Psoas muscle (tissue), 8 donors: ENCODE data around the gene TNFSF11. TPM values are rescaled to one million over a fixed set of nuclear protein-coding genes. Genes with fewer than 3 reads are reported as not detected.

Experiments
- ATAC-seq, 4 donors: fragments of 200-7000 bp; cut with Tn5 transposase; one replicate each; pipeline ENCODE4 v1.9.1; 2020; ENCODE audit warnings: moderate library complexity in 3 of 4, mild to moderate bottlenecking in 2 of 4
- DNase-seq, 2 donors: peaks; one replicate each; pipeline ENCODE4 v3.0.0-alpha.2; 2020
- H3K27ac ChIP-seq: fragments of 200-600 bp; one replicate; pipeline ENCODE4 v1.8.0; 2022
- H3K27me3 ChIP-seq, 3 donors: fragments of 200-600 bp in 1 of 3; one replicate each; pipeline versions ENCODE4 v1.6.1 to v1.8.0; 2013 to 2022; ENCODE audit warnings: low read length in 2 of 3, mild to moderate bottlenecking in 2 of 3, moderate library complexity in 1 of 3; ENCODE audit not compliant: insufficient read depth in 3 of 3
- H3K36me3 ChIP-seq, 2 donors: fragments of 200-600 bp in 1 of 2; one replicate each; pipeline versions ENCODE4 v1.6.1 to v1.8.0; 2013 to 2022; ENCODE audit warnings: low read depth in 1 of 2, mild to moderate bottlenecking in 1 of 2, moderate library complexity in 1 of 2; ENCODE audit not compliant: insufficient read depth in 1 of 2
- H3K4me1 ChIP-seq: fragments of 200-600 bp; one replicate; pipeline ENCODE4 v1.8.0; 2022
- H3K4me3 ChIP-seq: fragments of 200-600 bp; one replicate; pipeline ENCODE4 v1.8.0; 2022; ENCODE audit warnings: mild to moderate bottlenecking
- H3K9me3 ChIP-seq: fragments of 200-600 bp; one replicate; pipeline ENCODE4 v1.8.0; 2022
- CTCF ChIP-seq: fragments of 200-600 bp; IDR thresholded peaks from one replicate; pipeline ENCODE4 v1.8.0; 2022; ENCODE audit warnings: antibody characterized with exemption
- WGBS, 3 donors: extraction: QIAGEN DNeasy Blood & Tissue Kit; methylation state at CpG; one replicate each; pipeline versions ENCODE4 v1.1.6 to v1.1.7; 2013; 5-methylcytosine and 5-hydroxymethylcytosine counted together
- intact Hi-C, 2 donors: fragments of 100-400 bp; cut with DNase I; formaldehyde crosslinking; loops; one replicate each; pipeline versions ENCODE4 v1.11.0 to v1.14.2; 2022
- polyA plus RNA-seq, 3 donors: library from polyadenylated mRNA; stranded (reverse); fragments of 200-250 nt; gene quantifications; one replicate each; pipeline ENCODE4 v1.2.3, GENCODE V29; 2013
- total RNA-seq, 4 donors: library from RNA; stranded (reverse); fragmentation: NEBNext Ultra II Directional in 2 of 4; extraction: Animal tissue kit (Norgen Biotek cat#: 25700) in 2 of 4; gene quantifications; one replicate each; pipeline versions ENCODE4 v1.2.1 to v1.2.4, GENCODE V29; 2021 to 2023
- donor health status: healthy with polysubstance abuse.
- donor health status: DM: no; HTN: no; CAD: no; lungs with moderate emphysema.
- donor health status: Bipolar disorder and iron deficiency.
- donor health status: healthy.
- donor health status: DM: yes; HTN: yes; CAD: no.
- donor health status: DM: no; HTN: no; CAD: no.
- donor health status: DM: no; HTN: no; CAD: no.
- donor health status: DM: yes; HTN: yes; CAD: no.

Gene TNFSF11
- total and polyA plus RNA-seq, 7 donors: not detected

GRCh38 chr13:42569576-42570344 lies 4.2 kb upstream of the TNFSF11 start:
- intact Hi-C loops: no loop called here
- DNase-seq (no peak), ATAC-seq (no peak)
- 69 to 79% (median 70%) methylated on average over 3 of the region's 3 CpGs for WGBS, 3 donors
- H3K4me3 ChIP-seq: no peak overlapping the region
- H3K36me3 ChIP-seq: no peaks in the 10 kb centered on the region
- TF ChIP-seq CTCF: no peak
- no peak overlapping the region for H3K27ac ChIP-seq
- H3K27me3 ChIP-seq: peaks cover 0 to 25% (median 5%) of the 10 kb centered on the region in 3 donors
- H3K4me1 ChIP-seq: no peaks in the 10 kb centered on the region
- H3K9me3 ChIP-seq: no peaks in the 10 kb centered on the region

GRCh38 chr13:42571895-42572294 lies 2.1 kb upstream of the TNFSF11 start:
- TF ChIP-seq CTCF: no peak
- Histone ChIP-seq H3K27me3 (peaks cover 0 to 41% (median 10%) of the 10 kb centered on the region in 3 donors), H3K9me3 (no peaks in the 10 kb centered on the region), H3K4me3 (no peak overlapping the region), H3K27ac (no peak overlapping the region), H3K4me1 (no peaks in the 10 kb centered on the region), H3K36me3 (no peaks in the 10 kb centered on the region)
- WGBS, 3 donors: 81 to 93% (median 91%) methylated on average over 2 of the region's 2 CpGs
- ATAC-seq: no peak
- intact Hi-C loops: no loop called here
- no peak for DNase-seq

DNA sequence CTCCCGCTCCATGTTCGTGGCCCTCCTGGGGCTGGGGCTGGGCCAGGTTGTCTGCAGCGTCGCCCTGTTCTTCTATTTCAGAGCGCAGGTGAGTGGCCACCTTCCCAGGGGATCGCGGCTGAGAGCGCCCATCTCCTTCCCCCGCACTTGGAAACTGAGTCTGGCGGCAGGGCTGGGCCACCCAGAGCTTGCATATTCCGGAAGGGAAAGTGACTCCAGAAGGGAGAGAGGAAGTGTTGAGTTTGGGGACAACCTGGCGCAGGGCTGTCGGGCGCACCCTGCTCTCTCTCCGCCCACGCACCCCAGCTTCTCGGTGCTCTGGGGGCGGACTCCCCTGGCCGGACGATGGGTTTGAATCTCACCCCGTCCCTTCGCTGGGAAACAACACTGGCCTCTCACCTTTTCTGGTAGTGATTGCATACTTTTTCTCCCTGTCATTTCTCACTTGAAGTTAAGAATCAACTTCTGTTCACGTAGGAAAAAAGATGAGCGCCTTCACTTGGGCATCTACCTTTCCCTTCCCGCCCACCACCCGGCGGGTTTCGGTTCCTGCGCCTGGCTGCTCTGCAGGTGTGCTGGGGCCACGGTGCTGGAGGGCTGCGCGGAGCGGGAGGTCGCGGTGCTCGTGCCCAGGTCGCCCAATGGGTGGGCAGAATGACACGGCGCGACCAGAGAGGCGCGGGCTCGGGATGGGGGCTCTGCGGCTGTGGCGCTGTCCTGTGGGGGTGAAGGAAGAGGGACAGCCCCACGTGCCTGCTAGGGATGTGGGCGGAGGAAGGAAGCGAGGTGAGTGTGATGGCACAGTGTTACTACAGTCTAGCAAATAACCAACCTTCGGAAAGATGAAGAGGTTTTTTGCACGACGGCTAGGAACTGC lies 721 bp downstream of the TNFSF11 start:
- H3K36me3 ChIP-seq: no peaks in the 10 kb centered on the region
- no peaks in the 10 kb centered on the region for H3K9me3 ChIP-seq
- peak overlapping the region; percentile 39 for H3K4me3 ChIP-seq
- no peak for TF ChIP-seq CTCF
- no peaks in the 10 kb centered on the region for H3K4me1 ChIP-seq
- H3K27ac ChIP-seq: no peak overlapping the region
- ATAC-seq (no peak), DNase-seq (no peak)
- intact Hi-C loops: no loop called here
- peaks cover 0 to 41% (median 10%) of the 10 kb centered on the region in 3 donors for H3K27me3 ChIP-seq
- WGBS, 3 donors: 2 to 4% (median 2%) methylated on average over 50 to 51 of the region's 51 CpGs

DNA sequence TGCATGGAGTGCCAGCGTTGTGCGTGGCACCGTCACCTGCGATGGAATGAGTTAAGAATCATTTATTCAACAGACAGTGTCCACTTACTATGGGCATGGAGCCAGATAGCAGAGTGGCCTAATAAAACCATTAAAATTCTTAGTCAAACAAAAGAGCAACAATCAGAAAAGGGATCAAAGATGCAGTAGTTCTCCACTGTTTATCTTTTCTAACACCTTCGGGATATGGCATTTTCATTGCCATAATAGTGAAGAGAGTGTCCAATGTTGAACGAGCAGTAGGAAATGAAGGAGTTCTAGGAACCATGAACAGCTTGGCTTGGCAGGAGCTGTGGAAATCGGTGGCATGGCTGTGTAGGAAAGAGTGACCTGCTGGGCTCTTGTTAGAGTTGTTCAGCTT lies 2.0 kb downstream of the TNFSF11 start:
- TF ChIP-seq CTCF: no peak
- no peaks in the 10 kb centered on the region for H3K9me3 ChIP-seq
- no peak for ATAC-seq
- no peaks in the 10 kb centered on the region for H3K36me3 ChIP-seq
- WGBS, 3 donors: 71 to 78% (median 74%) methylated on average over 7 of the region's 7 CpGs
- H3K27me3 ChIP-seq: peaks cover 2 to 41% (median 10%) of the 10 kb centered on the region in 3 donors
- H3K4me1 ChIP-seq: no peaks in the 10 kb centered on the region
- no peak overlapping the region for H3K4me3 ChIP-seq
- intact Hi-C loops: no loop called here
- H3K27ac ChIP-seq: no peak overlapping the region
- DNase-seq: no peak
